ENCODE measurements around the gene ERICH6B.
"Not testable (repeated sequence)": the region's sequence is repeated elsewhere in the genome, so short reads cannot be mapped to it uniquely, and the experiment has no call there.

ERICH6B gene

DNA sequence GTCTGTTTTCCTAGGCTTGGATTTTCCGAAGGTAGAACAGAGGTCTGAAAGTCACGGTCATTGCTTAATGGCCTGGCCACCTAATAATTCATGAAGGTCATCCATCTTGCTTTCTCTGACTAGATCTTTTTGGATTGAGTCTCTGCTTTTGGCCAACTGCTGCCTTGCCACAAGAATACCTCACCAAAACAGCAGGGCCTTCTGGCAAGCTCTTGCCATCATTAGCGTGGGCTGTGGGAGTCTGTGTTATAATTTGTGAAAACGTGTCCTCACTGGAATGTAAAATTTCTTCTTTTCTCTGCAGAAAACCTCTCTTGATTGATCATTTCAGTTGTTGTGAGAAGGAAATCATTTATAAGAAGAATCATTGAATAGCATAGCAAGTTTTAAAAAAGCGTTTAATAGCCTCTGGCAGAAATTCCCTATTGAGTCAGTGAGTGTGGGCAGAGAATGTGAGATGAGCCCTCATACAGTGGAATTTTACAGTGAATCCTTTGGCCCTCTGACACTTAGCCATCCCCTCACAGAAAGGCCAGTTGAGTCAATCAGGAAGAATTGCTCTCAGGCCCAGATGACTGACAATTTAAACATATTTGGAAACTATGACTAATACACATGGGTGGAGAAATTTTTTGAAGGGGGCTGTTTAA, 43.2 kb upstream of the ERICH6B start:
- no peak overlapping the region for H2AFZ ChIP-seq (ENCODE audit: low read depth, low read length)
- peaks cover 11% of the 10 kb centered on the region for H3K36me3 ChIP-seq (replicated peaks; ENCODE audit: low read depth, low read length)
- peaks cover 16% of the 10 kb centered on the region for H3K4me1 ChIP-seq (ENCODE audit: low read length)
- no peaks in the 10 kb centered on the region for H3K27me3 ChIP-seq (ENCODE audit: low read depth, low read length)
- H3K9ac ChIP-seq (ENCODE audit: low read length), result no peak overlapping the region
- no peaks in the 10 kb centered on the region for H3K79me2 ChIP-seq (ENCODE audit: low read length)
- no peak overlapping the region for H3K4me3 ChIP-seq (ENCODE audit: low read length)
- H3K9me3 ChIP-seq (ENCODE audit: insufficient read depth, low read length), result peaks cover 11% of the 10 kb centered on the region; the same call in 1 of the 2 replicates
- TF ChIP-seq CTCF (IDR thresholded peaks at IDR 0.05; ENCODE audit: low read depth, low read length) (no peak), EZH2phosphoT487 (IDR thresholded peaks at IDR 0.05; ENCODE audit: low read depth) (no peak)
- no peaks in the 10 kb centered on the region for H4K20me1 ChIP-seq (ENCODE audit: insufficient read depth, low read length)
- no peak overlapping the region for H3K4me2 ChIP-seq (ENCODE audit: low read length)
- no peak overlapping the region for H3K27ac ChIP-seq (ENCODE audit: low read length)

GRCh38 chr13:45654633-45655349, 39.3 kb upstream of the ERICH6B start:
- H3K4me3 ChIP-seq (ENCODE audit: low read length), result no peak overlapping the region
- H3K9ac ChIP-seq (ENCODE audit: low read length), result no peak overlapping the region
- no peaks in the 10 kb centered on the region for H3K27me3 ChIP-seq (ENCODE audit: low read depth, low read length)
- H3K4me1 ChIP-seq (ENCODE audit: low read length), result no peaks in the 10 kb centered on the region; the same call in 1 of the 2 replicates
- TF ChIP-seq EZH2phosphoT487 (IDR thresholded peaks at IDR 0.05; ENCODE audit: low read depth) (no peak), CTCF (IDR thresholded peaks at IDR 0.05; ENCODE audit: low read depth, low read length) (no peak)
- H3K27ac ChIP-seq (ENCODE audit: low read length), result no peak overlapping the region
- H2AFZ ChIP-seq (ENCODE audit: low read depth, low read length), result no peak overlapping the region
- no peaks in the 10 kb centered on the region for H4K20me1 ChIP-seq (ENCODE audit: insufficient read depth, low read length)
- H3K79me2 ChIP-seq (ENCODE audit: low read length), result no peaks in the 10 kb centered on the region
- no peak overlapping the region for H3K4me2 ChIP-seq (ENCODE audit: low read length)
- peaks cover 6% of the 10 kb centered on the region; the same call in 1 of the 2 replicates for H3K9me3 ChIP-seq (ENCODE audit: insufficient read depth, low read length)
- peaks cover 3% of the 10 kb centered on the region for H3K36me3 ChIP-seq (replicated peaks; ENCODE audit: low read depth, low read length)

GRCh38 chr13:45645263-45645662, 29.7 kb upstream of the ERICH6B start:
- H3K4me1 ChIP-seq (ENCODE audit: low read length); H3K36me3 ChIP-seq (replicated peaks; ENCODE audit: low read depth, low read length); H3K79me2 ChIP-seq (ENCODE audit: low read length); H4K20me1 ChIP-seq (ENCODE audit: insufficient read depth, low read length); H3K9ac ChIP-seq (ENCODE audit: low read length); H3K27ac ChIP-seq (ENCODE audit: low read length); H3K4me3 ChIP-seq (ENCODE audit: low read length); H2AFZ ChIP-seq (ENCODE audit: low read depth, low read length); H3K27me3 ChIP-seq (ENCODE audit: low read depth, low read length); H3K4me2 ChIP-seq (ENCODE audit: low read length): not testable (repeated sequence)
- H3K9me3 ChIP-seq (ENCODE audit: insufficient read depth, low read length), result peaks cover 27% of the 10 kb centered on the region

- H3K27ac ChIP-seq (ENCODE audit: low read length); H3K4me3 ChIP-seq (ENCODE audit: low read length); H4K20me1 ChIP-seq (ENCODE audit: insufficient read depth, low read length); H3K36me3 ChIP-seq (replicated peaks; ENCODE audit: low read depth, low read length); H3K4me1 ChIP-seq (ENCODE audit: low read length); H3K79me2 ChIP-seq (ENCODE audit: low read length); H3K9ac ChIP-seq (ENCODE audit: low read length); H2AFZ ChIP-seq (ENCODE audit: low read depth, low read length); H3K27me3 ChIP-seq (ENCODE audit: low read depth, low read length); H3K4me2 ChIP-seq (ENCODE audit: low read length): not testable (repeated sequence)
- peaks cover 27% of the 10 kb centered on the region for H3K9me3 ChIP-seq (ENCODE audit: insufficient read depth, low read length)
Measured at GRCh38 chr13:45642159-45642558, 26.6 kb upstream of the ERICH6B start.

DNA sequence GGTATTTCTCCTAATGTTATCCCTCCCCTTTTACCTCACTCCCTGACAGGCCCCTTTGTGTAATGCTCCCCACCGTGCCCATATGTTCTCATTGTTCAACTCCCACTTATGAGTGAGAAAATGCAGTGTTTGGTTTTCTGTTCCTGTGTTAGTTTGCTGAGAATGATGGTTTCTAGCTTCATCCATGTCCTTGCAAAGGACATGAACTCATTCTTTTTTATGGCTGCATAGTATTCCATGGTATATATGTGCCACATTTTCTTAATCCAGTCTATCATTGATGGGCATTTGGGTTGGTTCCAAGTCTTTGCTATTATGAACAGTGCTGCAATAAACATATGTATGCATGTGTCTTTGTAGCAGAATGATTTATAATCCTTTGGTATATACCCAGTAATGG, 19.8 kb upstream of the ERICH6B start:
- H4K20me1 ChIP-seq (ENCODE audit: insufficient read depth, low read length); H3K79me2 ChIP-seq (ENCODE audit: low read length); H3K4me2 ChIP-seq (ENCODE audit: low read length); H3K9ac ChIP-seq (ENCODE audit: low read length); H3K9me3 ChIP-seq (ENCODE audit: insufficient read depth, low read length); H3K27ac ChIP-seq (ENCODE audit: low read length); H3K4me3 ChIP-seq (ENCODE audit: low read length); H3K36me3 ChIP-seq (replicated peaks; ENCODE audit: low read depth, low read length); H3K27me3 ChIP-seq (ENCODE audit: low read depth, low read length); H2AFZ ChIP-seq (ENCODE audit: low read depth, low read length); H3K4me1 ChIP-seq (ENCODE audit: low read length): not testable (repeated sequence)

Data from OCI-LY3 (cell line).